Stimulated activated naive CD8-positive, alpha-beta T cell treated with anti-CD3 and anti-CD28 coated beads, Interleukin-15, amount 100 ng/mL, for 72 hours (primary cell): ENCODE results near the gene SP8.

ENCODE experiments used
- ATAC-seq: fragments of 150-1000 bp; cut with Tn5 transposase; 2 replicates; pipeline ENCODE4 v1.10.0; 2021; ENCODE audit warnings: mild to moderate bottlenecking, moderate library complexity
- DNase-seq, 2 donors: peaks; one replicate each; pipeline ENCODE4 v3.0.0; 2021 to 2022
- H3K27ac Mint-ChIP-seq, 2 donors: one replicate each; pipeline ENCODE4 v1.8.0; 2022; ENCODE audit warnings: mild to moderate bottlenecking in 2 of 2, mixed read lengths in 2 of 2, moderate library complexity in 2 of 2
- H3K27me3 Mint-ChIP-seq: one replicate; pipeline ENCODE4 v1.8.0; 2022; ENCODE audit warnings: mixed read lengths
- H3K4me1 Mint-ChIP-seq: one replicate; pipeline ENCODE4 v1.8.0; 2022; ENCODE audit warnings: mild to moderate bottlenecking, mixed read lengths
- H3K4me3 Mint-ChIP-seq, 2 donors: one replicate each; pipeline ENCODE4 v1.8.0; 2022; ENCODE audit warnings: mild to moderate bottlenecking in 2 of 2, mixed read lengths in 2 of 2, moderate library complexity in 1 of 2
- H3K9me3 Mint-ChIP-seq, 2 donors: one replicate each; pipeline ENCODE4 v1.8.0; 2022; ENCODE audit warnings: mixed read lengths in 2 of 2

SP8 gene

DNA sequence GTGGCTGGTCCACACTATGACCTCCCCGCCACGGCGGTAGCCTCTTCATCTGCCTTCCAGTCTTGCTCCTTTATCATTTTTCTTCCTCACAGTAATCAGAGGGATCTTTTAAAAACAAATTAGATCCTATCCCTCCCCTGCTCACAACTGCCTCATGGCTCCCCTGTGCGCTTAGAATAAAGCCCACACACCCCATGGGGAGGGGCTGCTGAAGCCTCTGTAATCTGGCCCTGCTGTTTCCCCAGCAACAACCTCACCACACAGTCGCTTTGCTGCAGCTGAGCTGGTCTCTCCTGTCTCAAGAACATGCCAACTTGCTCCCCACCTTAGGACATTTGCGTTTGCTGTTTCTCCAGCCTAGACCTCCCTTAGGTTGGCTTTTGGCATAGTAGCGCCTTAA is 41.0 kb downstream of the SP8 start:
- H3K27me3 Mint-ChIP-seq = peaks cover 8% of the 10 kb centered on the region
- no peak overlapping the region for H3K27ac Mint-ChIP-seq
- no peaks in the 10 kb centered on the region for H3K4me1 Mint-ChIP-seq
- H3K4me3 Mint-ChIP-seq = no peak overlapping the region
- DNase-seq (no peak), ATAC-seq (no peak)
- no peaks in the 10 kb centered on the region for H3K9me3 Mint-ChIP-seq

GRCh38 chr7:20744954-20745446 is 41.7 kb downstream of the SP8 start:
- no peak for DNase-seq
- H3K27me3 Mint-ChIP-seq = peaks cover 8% of the 10 kb centered on the region
- ATAC-seq = no peak

DNA sequence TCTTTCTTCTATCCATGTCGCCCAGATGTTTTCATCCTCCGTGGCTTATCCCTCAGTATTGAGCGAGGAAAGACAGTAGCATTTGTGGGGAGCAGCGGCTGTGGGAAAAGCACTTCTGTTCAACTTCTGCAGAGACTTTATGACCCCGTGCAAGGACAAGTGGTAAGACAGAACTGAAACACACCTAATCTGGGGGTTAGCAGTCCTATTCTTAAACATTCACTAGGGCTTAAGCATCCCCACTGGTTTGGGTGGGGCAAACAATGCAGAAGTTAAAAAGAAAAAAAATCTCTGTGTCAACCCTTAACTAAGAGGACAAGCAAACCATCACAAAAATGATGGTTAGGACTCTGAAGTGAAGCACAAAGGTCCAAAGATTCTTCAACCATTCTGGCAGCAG is 43.8 kb downstream of the SP8 start:
- Mint-ChIP-seq H3K4me3 (no peak overlapping the region), H3K27me3 (peaks cover 8% of the 10 kb centered on the region), H3K4me1 (no peaks in the 10 kb centered on the region), H3K9me3 (no peaks in the 10 kb centered on the region), H3K27ac (no peak overlapping the region)
- ATAC-seq (no peak), DNase-seq (no peak)

More at GRCh38 chr7:20744954-20745446, 41.7 kb downstream of the SP8 start:
- Mint-ChIP-seq H3K4me3 (no peak overlapping the region), H3K4me1 (no peaks in the 10 kb centered on the region), H3K27ac (no peak overlapping the region), H3K9me3 (no peaks in the 10 kb centered on the region)

DNA sequence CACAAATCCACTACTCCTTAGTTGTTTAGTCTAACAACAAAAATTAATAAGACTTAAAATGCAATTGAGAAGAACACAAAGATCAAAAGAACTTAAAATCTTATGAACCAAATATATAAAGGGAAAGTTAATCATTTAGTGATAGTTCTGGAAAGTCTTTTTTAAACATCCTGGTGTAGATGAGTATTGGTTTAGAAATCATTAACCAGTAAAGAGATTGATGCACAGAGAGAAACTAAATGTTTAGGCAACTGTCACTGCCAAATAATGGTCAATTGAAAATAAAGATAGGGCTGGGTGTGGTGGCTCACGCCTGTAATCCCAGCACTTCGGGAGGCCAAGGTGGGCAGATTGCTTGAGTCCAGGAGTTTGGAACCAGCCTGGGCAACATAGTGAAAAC is 44.9 kb downstream of the SP8 start:
- DNase-seq = no peak
- H3K4me1 Mint-ChIP-seq = no peaks in the 10 kb centered on the region
- ATAC-seq = no peak
- H3K4me3 Mint-ChIP-seq = no peak overlapping the region
- H3K27ac Mint-ChIP-seq = no peak overlapping the region
- no peaks in the 10 kb centered on the region for H3K9me3 Mint-ChIP-seq
- H3K27me3 Mint-ChIP-seq = peaks cover 15% of the 10 kb centered on the region

DNA sequence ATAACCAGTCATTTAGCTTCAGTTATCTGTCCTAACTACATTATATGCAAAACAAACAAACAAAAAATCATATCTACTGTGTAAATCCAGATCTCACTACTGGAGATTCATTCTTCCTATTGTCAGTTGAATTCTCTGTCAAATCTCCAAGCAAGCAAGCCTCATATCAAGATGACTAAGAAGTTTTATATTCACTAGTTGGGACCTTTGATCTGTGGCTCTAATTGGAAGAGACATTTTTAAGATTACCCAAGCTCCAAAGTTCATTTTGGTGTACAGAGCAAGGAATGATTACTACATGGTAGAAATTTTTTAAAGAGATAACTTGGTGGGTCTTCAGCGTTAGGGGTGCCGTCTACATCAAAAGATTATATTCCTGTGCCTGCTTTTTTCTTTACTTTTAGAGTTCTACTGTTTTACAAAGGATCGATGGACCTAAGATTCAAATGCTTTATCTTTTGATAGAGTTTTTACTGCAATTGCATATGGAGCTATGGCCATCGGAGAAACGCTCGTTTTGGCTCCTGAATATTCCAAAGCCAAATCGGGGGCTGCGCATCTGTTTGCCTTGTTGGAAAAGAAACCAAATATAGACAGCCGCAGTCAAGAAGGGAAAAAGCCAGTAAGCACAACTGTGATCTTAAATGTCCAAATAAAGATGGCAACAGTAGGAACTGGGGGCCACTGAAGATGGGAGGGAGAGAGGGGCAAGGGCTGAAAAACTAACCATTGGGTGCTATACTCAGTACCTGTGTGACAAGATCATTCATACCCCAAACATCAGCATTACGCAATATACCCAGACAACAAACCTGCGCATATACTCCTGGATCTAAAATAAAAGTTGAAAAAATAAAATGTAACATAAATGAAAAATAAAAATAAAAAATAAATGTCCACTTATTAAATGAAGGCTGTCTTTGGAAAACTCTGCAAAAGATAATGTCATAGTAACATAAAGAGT is 47.9 kb downstream of the SP8 start:
- Mint-ChIP-seq H3K4me3 (no peak overlapping the region), H3K27me3 (peaks cover 16% of the 10 kb centered on the region), H3K9me3 (no peaks in the 10 kb centered on the region), H3K27ac (no peak overlapping the region), H3K4me1 (no peaks in the 10 kb centered on the region)
- ATAC-seq (no peak), DNase-seq (no peak)

- Mint-ChIP-seq H3K9me3 (no peaks in the 10 kb centered on the region), H3K4me3 (no peak overlapping the region), H3K27ac (no peak overlapping the region), H3K27me3 (peaks cover 15% of the 10 kb centered on the region), H3K4me1 (no peaks in the 10 kb centered on the region)
- DNase-seq (no peak), ATAC-seq (no peak)
Measured at GRCh38 chr7:20737840-20738448, 48.7 kb downstream of the SP8 start.

DNA sequence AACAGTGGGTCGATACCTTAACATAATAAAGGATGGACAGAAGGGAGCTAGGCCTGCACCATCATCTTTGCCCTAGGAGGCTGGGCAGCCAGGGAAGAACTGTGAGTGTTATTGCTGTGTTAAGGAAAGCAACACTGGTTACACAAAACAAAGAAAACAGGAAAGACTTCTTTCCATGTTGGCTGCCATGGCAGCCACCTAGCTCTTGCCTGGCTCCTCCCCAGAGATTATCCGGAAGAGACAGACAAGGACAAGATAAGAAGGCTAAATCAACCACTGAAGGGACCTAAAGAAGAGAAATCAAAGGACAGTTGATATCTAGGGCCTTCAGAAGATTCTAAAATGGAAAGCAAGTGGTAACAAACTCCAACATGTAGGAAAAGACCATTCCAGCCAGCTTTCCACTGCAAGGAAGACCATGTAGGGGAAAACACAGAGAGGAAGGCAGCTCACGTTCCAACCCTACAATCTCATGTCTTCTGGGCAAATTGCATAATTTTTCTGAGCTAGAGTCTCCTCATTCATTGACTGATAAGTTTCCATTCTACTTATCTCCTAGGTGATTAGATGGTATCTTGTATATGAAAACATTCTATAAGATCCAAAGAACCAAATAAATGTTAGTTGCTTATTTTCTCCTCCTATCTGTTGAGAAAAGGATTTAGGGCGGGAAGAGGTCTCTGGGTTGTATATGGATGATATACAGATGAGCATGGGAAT is 51.2 kb downstream of the SP8 start:
- DNase-seq = no peak
- H3K27ac Mint-ChIP-seq = no peak overlapping the region
- ATAC-seq = no peak
- peaks cover 15% of the 10 kb centered on the region for H3K27me3 Mint-ChIP-seq
- H3K4me3 Mint-ChIP-seq = no peak overlapping the region
- no peaks in the 10 kb centered on the region for H3K4me1 Mint-ChIP-seq
- H3K9me3 Mint-ChIP-seq = no peaks in the 10 kb centered on the region
